Activated T-helper 1 cell treated with anti-CD3 and anti-CD28 coated beads, Interleukin-12 subunit alpha, Interleukin-12 subunit beta, Interleukin-2, Interleukin-4 antibody, amounts not matched to agents 30 ng/mL and 10 ng/mL and 1 ng/mL, durations not matched to agents 14 hours and 24 hours and 36 hours (primary cell): Measurements from ENCODE around the gene ELF3. TPM values are rescaled to one million over a fixed set of nuclear protein-coding genes. Genes with fewer than 3 reads are reported as not detected.

Experiments
- DNase-seq: peaks from one replicate; pipeline ENCODE4 v3.0.0; 2021; ENCODE audit warnings: low spot score
- H3K27ac Mint-ChIP-seq: one replicate; pipeline ENCODE4 v1.8.0; 2021; ENCODE audit warnings: mild to moderate bottlenecking, mixed read lengths
- H3K27me3 Mint-ChIP-seq: one replicate; pipeline ENCODE4 v1.8.0; 2022; ENCODE audit warnings: mild to moderate bottlenecking, moderate library complexity, mixed read lengths; ENCODE audit not compliant: insufficient read depth
- H3K36me3 Mint-ChIP-seq: one replicate; pipeline ENCODE4 v1.8.0; 2021; ENCODE audit warnings: low read depth, mixed read lengths
- H3K4me1 Mint-ChIP-seq: one replicate; pipeline ENCODE4 v1.8.0; 2021; ENCODE audit warnings: low read depth, mixed read lengths
- H3K4me3 Mint-ChIP-seq: one replicate; pipeline ENCODE4 v1.8.0; 2021; ENCODE audit warnings: mild to moderate bottlenecking, moderate library complexity, mixed read lengths
- H3K9me3 Mint-ChIP-seq: one replicate; pipeline ENCODE4 v1.8.0; 2021; ENCODE audit warnings: mixed read lengths
- intact Hi-C: fragments of 100-400 bp; cut with micrococcal nuclease; formaldehyde crosslinking; loops from one replicate; pipeline ENCODE4 v1.15.1; 2024
- total RNA-seq: library from RNA; stranded (reverse); gene quantifications from 2 replicates; pipeline ENCODE4 v1.2.3, GENCODE V29; 2022

ELF3 gene
- total RNA-seq, 1 donor from 2014 or later, result 0.23 TPM

GRCh38 chr1:201988601-201989000, 21.8 kb upstream of the ELF3 start:
- no peaks in the 10 kb centered on the region for H3K9me3 Mint-ChIP-seq
- intact Hi-C loops, result no loop called here
- no peak overlapping the region for H3K27ac Mint-ChIP-seq
- no peak for DNase-seq
- peaks cover 9% of the 10 kb centered on the region for H3K4me1 Mint-ChIP-seq
- peaks cover 22% of the 10 kb centered on the region for H3K36me3 Mint-ChIP-seq
- no peak overlapping the region for H3K4me3 Mint-ChIP-seq
- H3K27me3 Mint-ChIP-seq, result no peaks in the 10 kb centered on the region

- Mint-ChIP-seq H3K27me3 (no peaks in the 10 kb centered on the region), H3K4me3 (no peak overlapping the region), H3K9me3 (no peaks in the 10 kb centered on the region), H3K27ac (no peak overlapping the region), H3K4me1 (peaks cover under 1% of the 10 kb centered on the region), H3K36me3 (peaks cover 31% of the 10 kb centered on the region)
- intact Hi-C loops, result no loop called here
- DNase-seq, result no peak
Measured at GRCh38 chr1:201989354-201990128, 20.8 kb upstream of the ELF3 start.

DNA sequence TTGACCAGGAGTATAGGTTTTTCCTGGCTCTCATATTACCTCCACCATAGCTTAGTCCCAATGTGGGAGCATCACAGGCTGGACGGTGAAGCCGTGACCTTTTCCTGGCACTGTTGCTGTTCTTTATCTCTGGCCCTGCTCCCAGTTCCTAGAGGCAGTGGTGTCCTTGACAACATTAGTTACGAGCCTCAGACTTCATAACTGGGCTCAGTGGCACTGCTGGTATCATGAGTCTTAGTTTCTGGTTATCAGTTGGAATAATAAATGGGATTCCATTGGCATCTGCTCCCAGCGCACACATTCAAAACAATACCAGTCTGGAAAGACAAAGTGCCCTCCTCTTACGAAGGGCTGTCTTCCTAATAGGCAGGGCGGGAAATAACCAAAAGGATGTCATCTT, 20.0 kb upstream of the ELF3 start:
- no peak for DNase-seq
- Mint-ChIP-seq H3K9me3 (no peaks in the 10 kb centered on the region), H3K27me3 (no peaks in the 10 kb centered on the region), H3K4me1 (no peaks in the 10 kb centered on the region), H3K36me3 (peaks cover 31% of the 10 kb centered on the region), H3K4me3 (no peak overlapping the region), H3K27ac (no peak overlapping the region)
- intact Hi-C loops, result no loop called here

- DNase-seq, result no peak
- Mint-ChIP-seq H3K27me3 (no peaks in the 10 kb centered on the region), H3K4me1 (no peaks in the 10 kb centered on the region), H3K36me3 (peaks cover 28% of the 10 kb centered on the region), H3K27ac (no peak overlapping the region), H3K4me3 (no peak overlapping the region), H3K9me3 (no peaks in the 10 kb centered on the region)
- intact Hi-C loops, result loop anchor here (1.0 kb wide), 1 partner anchor 136 kb away; no protein-coding TSS in a partner anchor
Measured at GRCh38 chr1:201999625-202000238, 10.7 kb upstream of the ELF3 start.

DNA sequence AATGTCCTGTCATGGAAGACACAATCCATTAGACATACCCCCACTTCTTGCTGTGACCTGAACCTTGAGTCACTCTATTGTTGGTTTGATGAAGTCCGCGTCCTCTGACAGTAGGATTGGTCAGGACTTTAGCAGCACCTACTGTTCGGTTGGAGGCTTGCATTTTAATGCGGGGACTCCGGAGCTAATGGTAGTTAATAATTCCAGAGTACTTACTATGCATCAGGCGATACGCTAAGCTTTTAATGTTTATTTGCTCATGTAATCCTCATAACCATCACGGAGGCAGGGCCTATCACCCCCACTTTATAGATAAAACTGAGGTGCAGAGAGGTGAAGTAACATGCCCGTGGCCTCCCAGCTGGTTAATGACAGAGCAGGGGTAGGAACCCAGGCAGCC, 7.9 kb upstream of the ELF3 start:
- peaks cover 25% of the 10 kb centered on the region for H3K36me3 Mint-ChIP-seq

GRCh38 chr1:202004711-202005110, 5.7 kb upstream of the ELF3 start:
- H3K4me1 Mint-ChIP-seq, result no peaks in the 10 kb centered on the region
- H3K27me3 Mint-ChIP-seq, result no peaks in the 10 kb centered on the region
- peaks cover 20% of the 10 kb centered on the region for H3K36me3 Mint-ChIP-seq
- no peak for DNase-seq
- no peak overlapping the region for H3K27ac Mint-ChIP-seq
- H3K4me3 Mint-ChIP-seq, result no peak overlapping the region
- intact Hi-C loops, result no loop called here
- no peaks in the 10 kb centered on the region for H3K9me3 Mint-ChIP-seq

More for the DNA sequence above, 7.9 kb upstream of the ELF3 start:
- no peak overlapping the region for H3K4me3 Mint-ChIP-seq
- DNase-seq, result no peak
- no peaks in the 10 kb centered on the region for H3K27me3 Mint-ChIP-seq
- H3K27ac Mint-ChIP-seq, result no peak overlapping the region
- H3K9me3 Mint-ChIP-seq, result no peaks in the 10 kb centered on the region
- intact Hi-C loops, result no loop called here
- H3K4me1 Mint-ChIP-seq, result no peaks in the 10 kb centered on the region

DNA sequence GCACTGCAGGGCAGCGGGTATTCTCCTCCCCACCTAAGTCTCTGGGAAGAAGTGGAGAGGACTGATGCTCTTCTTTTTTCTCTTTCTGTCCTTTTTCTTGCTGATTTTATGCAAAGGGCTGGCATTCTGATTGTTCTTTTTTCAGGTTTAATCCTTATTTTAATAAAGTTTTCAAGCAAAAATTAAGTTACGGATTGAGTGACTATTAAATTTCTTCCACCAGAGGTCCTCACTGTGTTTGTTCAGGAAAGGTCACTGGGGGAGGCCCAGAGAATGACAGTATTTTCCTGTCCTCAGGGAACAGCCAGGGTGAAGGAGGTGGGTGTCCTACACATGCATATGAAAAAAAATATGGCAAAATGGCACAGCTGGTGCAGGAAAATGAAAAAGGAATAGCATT, 4.4 kb upstream of the ELF3 start:
- Mint-ChIP-seq H3K27ac (no peak overlapping the region), H3K4me3 (no peak overlapping the region), H3K4me1 (no peaks in the 10 kb centered on the region), H3K36me3 (peaks cover 16% of the 10 kb centered on the region), H3K9me3 (no peaks in the 10 kb centered on the region), H3K27me3 (no peaks in the 10 kb centered on the region)
- no peak for DNase-seq
- intact Hi-C loops, result no loop called here

- no peaks in the 10 kb centered on the region for H3K4me1 Mint-ChIP-seq
Measured at GRCh38 chr1:202007304-202007703, 3.1 kb upstream of the ELF3 start.

GRCh38 chr1:202007805-202008489, 2.4 kb upstream of the ELF3 start:
- Mint-ChIP-seq H3K36me3 (peaks cover 12% of the 10 kb centered on the region), H3K9me3 (no peaks in the 10 kb centered on the region), H3K4me1 (no peaks in the 10 kb centered on the region), H3K27me3 (no peaks in the 10 kb centered on the region), H3K4me3 (no peak overlapping the region), H3K27ac (no peak overlapping the region)
- no peak for DNase-seq
- intact Hi-C loops, result no loop called here

More at GRCh38 chr1:202007304-202007703, 3.1 kb upstream of the ELF3 start:
- Mint-ChIP-seq H3K4me3 (no peak overlapping the region), H3K27me3 (no peaks in the 10 kb centered on the region), H3K36me3 (peaks cover 12% of the 10 kb centered on the region), H3K9me3 (no peaks in the 10 kb centered on the region), H3K27ac (no peak overlapping the region)
- intact Hi-C loops, result no loop called here
- no peak for DNase-seq

DNA sequence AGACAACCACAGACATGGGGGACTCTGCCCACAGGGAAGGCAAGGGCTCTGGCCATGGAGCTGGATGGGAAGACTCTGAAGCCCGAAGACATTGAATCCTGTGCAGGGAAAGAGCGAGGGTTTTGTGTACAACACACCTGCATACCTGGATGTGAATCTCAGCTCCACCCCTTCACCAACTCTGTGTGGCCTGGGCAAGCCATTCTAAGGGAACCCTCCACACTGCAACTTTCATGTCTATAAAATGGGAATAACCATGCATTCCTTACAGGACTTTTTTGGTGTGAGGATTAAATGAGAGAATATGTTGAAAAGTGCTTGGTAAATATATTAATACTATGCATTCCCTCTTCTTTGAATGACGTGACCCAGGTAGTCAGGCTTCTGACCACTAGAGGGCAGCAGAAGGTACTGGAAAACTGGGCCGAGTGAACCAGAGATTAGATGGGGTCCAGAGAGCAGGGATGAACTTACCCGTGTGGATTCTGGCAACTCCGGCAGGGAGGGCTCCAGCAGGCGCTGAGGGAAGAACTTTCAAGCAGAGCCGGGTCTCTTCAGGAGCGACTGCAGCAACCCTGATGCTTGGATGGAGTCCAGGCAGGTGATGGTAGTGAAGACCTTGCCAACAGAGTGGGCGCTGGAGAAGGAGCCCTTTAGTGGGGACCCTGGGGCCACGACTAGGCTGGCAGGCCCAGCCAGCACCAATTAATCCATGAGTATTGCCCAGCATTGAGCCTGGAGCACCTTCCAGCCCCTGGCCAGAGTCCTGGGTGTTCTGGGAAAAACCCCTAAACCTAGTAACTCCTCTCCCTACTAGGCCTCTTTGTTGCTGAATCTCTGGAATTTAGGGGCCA, 834 bp upstream of the ELF3 start:
- DNase-seq, result peak; percentile 42
- intact Hi-C loops, result loop anchor here (1.0 kb wide), 2 partner anchors 110 to 126 kb away; no protein-coding TSS in a partner anchor
- Mint-ChIP-seq H3K27ac (no peak overlapping the region), H3K4me1 (no peaks in the 10 kb centered on the region), H3K9me3 (no peaks in the 10 kb centered on the region), H3K27me3 (no peaks in the 10 kb centered on the region), H3K4me3 (no peak overlapping the region), H3K36me3 (peaks cover under 1% of the 10 kb centered on the region)

DNA sequence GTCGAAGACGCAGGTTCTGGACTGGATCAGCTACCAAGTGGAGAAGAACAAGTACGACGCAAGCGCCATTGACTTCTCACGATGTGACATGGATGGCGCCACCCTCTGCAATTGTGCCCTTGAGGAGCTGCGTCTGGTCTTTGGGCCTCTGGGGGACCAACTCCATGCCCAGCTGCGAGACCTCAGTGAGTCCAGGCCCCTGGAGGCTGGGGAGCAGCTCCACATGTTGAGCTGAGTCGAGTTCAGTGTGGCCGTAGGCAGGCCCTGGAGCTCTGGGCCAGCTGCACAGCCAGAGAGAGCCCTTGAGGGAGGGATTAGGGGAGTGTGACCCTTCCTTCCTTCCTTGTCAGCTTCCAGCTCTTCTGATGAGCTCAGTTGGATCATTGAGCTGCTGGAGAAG, 1.6 kb downstream of the ELF3 start:
- no peak overlapping the region for H3K27ac Mint-ChIP-seq
- no peaks in the 10 kb centered on the region for H3K27me3 Mint-ChIP-seq
- H3K36me3 Mint-ChIP-seq, result no peaks in the 10 kb centered on the region
- no peaks in the 10 kb centered on the region for H3K4me1 Mint-ChIP-seq
- H3K4me3 Mint-ChIP-seq, result no peak overlapping the region
- no peak for DNase-seq
- intact Hi-C loops, result no loop called here
- H3K9me3 Mint-ChIP-seq, result no peaks in the 10 kb centered on the region

DNA sequence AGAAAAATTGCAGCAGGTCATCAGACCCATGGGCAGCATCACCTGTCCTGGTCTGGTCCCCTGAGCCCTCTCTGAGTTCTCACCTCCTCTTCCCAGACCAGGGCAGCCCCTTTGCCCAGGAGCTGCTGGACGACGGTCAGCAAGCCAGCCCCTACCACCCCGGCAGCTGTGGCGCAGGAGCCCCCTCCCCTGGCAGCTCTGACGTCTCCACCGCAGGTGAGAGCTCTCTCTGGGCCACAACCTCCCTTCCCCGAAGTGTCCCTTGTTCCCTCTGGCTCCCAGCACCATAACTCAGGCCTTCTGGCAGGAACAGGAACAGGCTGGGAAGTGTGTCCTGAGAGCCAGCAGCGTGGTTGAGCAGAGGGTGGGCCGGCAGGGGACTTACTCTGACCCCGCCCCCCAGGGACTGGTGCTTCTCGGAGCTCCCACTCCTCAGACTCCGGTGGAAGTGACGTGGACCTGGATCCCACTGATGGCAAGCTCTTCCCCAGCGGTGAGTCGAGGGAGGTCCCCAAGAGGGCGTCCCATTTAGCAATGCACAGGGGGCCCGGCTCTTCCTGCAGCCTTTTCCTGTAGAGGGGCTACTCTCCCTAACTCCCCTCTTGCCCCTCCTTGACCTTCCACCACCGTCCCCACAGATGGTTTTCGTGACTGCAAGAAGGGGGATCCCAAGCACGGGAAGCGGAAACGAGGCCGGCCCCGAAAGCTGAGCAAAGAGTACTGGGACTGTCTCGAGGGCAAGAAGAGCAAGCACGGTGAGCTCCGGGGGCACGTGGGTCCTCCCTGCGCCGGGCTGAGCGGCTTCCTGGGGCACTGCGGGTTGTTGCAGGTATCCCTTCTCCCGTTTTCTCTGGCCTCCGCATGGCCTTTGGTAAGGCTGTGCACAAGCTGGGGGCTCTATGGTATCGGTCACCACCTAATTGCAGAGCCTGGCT, 2.4 kb downstream of the ELF3 start:
- no peak for DNase-seq
- Mint-ChIP-seq H3K9me3 (no peaks in the 10 kb centered on the region), H3K4me3 (no peak overlapping the region), H3K4me1 (no peaks in the 10 kb centered on the region), H3K36me3 (no peaks in the 10 kb centered on the region), H3K27me3 (no peaks in the 10 kb centered on the region), H3K27ac (no peak overlapping the region)
- intact Hi-C loops, result no loop called here
